ENCODE measurements around the gene RAC2.

- TF ChIP-seq, protein P1, sequence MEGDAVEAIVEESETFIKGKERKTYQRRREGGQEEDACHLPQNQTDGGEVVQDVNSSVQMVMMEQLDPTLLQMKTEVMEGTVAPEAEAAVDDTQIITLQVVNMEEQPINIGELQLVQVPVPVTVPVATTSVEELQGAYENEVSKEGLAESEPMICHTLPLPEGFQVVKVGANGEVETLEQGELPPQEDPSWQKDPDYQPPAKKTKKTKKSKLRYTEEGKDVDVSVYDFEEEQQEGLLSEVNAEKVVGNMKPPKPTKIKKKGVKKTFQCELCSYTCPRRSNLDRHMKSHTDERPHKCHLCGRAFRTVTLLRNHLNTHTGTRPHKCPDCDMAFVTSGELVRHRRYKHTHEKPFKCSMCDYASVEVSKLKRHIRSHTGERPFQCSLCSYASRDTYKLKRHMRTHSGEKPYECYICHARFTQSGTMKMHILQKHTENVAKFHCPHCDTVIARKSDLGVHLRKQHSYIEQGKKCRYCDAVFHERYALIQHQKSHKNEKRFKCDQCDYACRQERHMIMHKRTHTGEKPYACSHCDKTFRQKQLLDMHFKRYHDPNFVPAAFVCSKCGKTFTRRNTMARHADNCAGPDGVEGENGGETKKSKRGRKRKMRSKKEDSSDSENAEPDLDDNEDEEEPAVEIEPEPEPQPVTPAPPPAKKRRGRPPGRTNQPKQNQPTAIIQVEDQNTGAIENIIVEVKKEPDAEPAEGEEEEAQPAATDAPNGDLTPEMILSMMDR (IDR thresholded peaks at IDR 0.05): no peak
- no peak for TF ChIP-seq POLR2A (IDR thresholded peaks at IDR 0.05)
These were observed 14.0 kb downstream of the RAC2 start for GRCh38 chr22:37229805-37230672.
